ENCODE measurements around the gene GZMA.

DNA sequence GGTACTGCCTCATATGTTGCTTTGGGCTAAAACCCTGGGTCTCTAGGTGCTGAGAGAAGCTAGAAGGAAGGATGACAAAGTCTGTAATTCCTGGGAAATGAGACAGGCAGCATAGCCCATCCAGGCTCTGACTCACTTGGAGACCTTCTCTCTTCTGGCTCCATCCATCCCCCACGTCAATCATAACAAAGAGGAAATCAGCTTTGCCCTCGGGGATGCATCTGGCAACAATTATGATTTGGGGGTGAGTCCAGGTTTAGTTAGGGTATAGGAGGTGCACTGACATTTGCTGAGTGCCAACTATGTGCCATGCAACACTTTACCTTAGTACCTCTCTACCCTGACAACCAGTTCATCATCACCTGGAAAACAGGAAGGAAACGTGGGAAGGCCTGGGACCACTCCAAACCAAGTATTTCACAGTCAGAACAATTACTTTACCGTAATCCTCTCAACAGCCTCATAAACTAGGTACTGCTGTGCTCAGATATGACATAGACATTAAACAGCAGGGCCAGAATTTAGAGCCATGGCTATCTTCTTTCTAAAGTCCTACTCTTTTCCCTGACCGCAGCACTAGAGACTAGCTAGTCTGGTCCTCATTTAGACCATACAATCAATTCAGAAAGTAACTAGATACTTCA, 39.1 kb upstream of the GZMA start:
- TF ChIP-seq, protein P1, sequence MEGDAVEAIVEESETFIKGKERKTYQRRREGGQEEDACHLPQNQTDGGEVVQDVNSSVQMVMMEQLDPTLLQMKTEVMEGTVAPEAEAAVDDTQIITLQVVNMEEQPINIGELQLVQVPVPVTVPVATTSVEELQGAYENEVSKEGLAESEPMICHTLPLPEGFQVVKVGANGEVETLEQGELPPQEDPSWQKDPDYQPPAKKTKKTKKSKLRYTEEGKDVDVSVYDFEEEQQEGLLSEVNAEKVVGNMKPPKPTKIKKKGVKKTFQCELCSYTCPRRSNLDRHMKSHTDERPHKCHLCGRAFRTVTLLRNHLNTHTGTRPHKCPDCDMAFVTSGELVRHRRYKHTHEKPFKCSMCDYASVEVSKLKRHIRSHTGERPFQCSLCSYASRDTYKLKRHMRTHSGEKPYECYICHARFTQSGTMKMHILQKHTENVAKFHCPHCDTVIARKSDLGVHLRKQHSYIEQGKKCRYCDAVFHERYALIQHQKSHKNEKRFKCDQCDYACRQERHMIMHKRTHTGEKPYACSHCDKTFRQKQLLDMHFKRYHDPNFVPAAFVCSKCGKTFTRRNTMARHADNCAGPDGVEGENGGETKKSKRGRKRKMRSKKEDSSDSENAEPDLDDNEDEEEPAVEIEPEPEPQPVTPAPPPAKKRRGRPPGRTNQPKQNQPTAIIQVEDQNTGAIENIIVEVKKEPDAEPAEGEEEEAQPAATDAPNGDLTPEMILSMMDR (IDR thresholded peaks at IDR 0.05 in 4 of 5, conservative IDR thresholded peaks at IDR 0.05 in 1 of 5), result no peak
- no peak for TF ChIP-seq POLR2A (IDR thresholded peaks at IDR 0.05)
